Kidney epithelial cell (primary cell): ENCODE measurements around the gene TMEM218. TPM values are rescaled to one million over a fixed set of nuclear protein-coding genes. Genes with fewer than 3 reads are reported as not detected.

ENCODE experiments used
- DNase-seq: peaks from one replicate; pipeline ENCODE4 v3.0.0-alpha.2; 2010; ENCODE audit warnings: low read depth
- H3K27me3 ChIP-seq: 2 replicates; pipeline ENCODE4 v1.6.0; 2011; ENCODE audit warnings: low read length; ENCODE audit not compliant: control insufficient read depth, insufficient read depth
- H3K36me3 ChIP-seq: 2 replicates; pipeline ENCODE4 v1.5.1; 2011; ENCODE audit warnings: low read length; ENCODE audit not compliant: control insufficient read depth, insufficient read depth
- H3K4me3 ChIP-seq: 2 replicates; pipeline ENCODE4 v1.5.1; 2011; ENCODE audit warnings: low read depth, mild to moderate bottlenecking, control low read depth, low read length
- total RNA-seq: library from RNA; depleted of rRNA; stranded (reverse); fragments of >200 nt; gene quantifications from 2 replicates; pipeline ENCODE4 v1.2.3, GENCODE V29; 2015
- TF ChIP-seq, protein P1 (sequence below): IDR thresholded peaks from 2 replicates; pipeline ENCODE4 v1.5.1; 2011; ENCODE audit warnings: mild to moderate bottlenecking, moderate library complexity, low read length, control low read depth, inconsistent platforms; ENCODE audit not compliant: insufficient read depth, poor library complexity, severe bottlenecking

Gene TMEM218
- total RNA-seq, 1 donor from 2014 or later: 19.6 TPM

DNA sequence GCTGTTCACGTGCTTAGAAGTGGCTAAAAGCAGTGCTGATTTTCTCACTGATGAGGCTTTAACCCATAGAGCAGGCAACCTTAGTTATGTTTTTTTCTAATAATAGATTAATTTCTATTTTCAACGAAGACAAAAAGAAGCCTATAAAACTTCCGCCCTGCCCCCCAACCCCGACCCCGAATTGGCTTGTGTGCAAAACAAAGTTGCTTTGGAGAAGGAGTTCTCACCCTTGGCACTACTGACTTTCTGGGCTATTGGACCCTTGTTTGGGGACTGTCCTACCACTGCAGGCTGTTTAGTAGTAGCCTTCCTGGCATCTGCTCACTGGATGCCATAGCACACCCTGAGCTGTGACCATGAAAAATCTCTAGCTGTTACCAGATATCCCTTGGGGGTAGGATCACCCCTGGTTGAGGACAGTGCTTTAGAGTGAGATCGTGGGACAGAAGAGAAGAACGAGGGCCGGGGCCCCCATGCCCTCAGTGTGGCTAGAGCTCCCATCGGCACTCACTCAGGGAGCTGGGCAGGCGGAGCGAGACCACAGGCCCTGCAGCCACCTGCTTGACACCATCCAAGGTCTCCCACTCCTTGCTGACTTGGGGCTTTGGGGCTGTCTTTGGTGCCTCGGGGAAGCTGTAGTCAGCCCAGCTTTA is 31.4 kb downstream of the TMEM218 start:
- no peak for DNase-seq
- H3K36me3 ChIP-seq: no peaks in the 10 kb centered on the region
- no peak overlapping the region for H3K4me3 ChIP-seq
- H3K27me3 ChIP-seq: no peaks in the 10 kb centered on the region
- TF ChIP-seq, protein P1, sequence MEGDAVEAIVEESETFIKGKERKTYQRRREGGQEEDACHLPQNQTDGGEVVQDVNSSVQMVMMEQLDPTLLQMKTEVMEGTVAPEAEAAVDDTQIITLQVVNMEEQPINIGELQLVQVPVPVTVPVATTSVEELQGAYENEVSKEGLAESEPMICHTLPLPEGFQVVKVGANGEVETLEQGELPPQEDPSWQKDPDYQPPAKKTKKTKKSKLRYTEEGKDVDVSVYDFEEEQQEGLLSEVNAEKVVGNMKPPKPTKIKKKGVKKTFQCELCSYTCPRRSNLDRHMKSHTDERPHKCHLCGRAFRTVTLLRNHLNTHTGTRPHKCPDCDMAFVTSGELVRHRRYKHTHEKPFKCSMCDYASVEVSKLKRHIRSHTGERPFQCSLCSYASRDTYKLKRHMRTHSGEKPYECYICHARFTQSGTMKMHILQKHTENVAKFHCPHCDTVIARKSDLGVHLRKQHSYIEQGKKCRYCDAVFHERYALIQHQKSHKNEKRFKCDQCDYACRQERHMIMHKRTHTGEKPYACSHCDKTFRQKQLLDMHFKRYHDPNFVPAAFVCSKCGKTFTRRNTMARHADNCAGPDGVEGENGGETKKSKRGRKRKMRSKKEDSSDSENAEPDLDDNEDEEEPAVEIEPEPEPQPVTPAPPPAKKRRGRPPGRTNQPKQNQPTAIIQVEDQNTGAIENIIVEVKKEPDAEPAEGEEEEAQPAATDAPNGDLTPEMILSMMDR: no peak

DNA sequence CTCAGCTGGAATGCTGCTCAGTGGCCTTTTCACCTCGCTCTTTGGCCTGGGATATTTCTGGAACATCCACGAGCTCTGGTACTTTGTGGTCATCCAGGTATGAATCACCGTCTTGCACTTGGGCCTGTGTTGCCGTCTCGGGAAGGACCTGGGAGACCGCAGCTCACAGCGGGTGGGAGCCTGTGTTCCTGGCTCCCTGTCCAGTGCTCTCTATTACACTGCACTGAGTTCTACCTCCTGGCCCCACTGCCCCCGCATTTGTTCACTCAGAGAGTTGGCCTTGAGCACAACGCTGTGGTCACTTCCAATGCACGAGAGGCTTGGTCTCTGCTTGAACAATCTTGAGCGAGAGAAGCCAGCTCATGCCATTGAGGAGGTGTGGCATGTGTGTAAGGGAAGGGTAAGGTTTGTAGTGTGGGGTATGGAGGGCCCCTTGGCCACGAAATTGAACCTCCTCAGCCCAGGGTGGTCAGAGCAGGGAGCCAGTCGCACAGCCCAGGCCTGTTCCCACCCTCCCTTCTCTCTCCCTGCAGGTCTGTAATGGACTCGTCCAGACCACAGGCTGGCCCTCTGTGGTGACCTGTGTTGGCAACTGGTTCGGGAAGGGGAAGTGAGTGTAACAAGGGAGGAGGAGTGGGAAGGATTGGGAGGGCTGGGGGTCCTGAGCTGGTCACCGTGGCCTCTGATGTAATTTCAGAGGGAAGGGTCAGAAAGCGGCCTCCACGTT is 32.1 kb downstream of the TMEM218 start:
- H3K4me3 ChIP-seq: no peak overlapping the region
- DNase-seq: no peak
- H3K27me3 ChIP-seq: no peaks in the 10 kb centered on the region
- TF ChIP-seq, protein P1: no peak
- H3K36me3 ChIP-seq: no peaks in the 10 kb centered on the region

DNA sequence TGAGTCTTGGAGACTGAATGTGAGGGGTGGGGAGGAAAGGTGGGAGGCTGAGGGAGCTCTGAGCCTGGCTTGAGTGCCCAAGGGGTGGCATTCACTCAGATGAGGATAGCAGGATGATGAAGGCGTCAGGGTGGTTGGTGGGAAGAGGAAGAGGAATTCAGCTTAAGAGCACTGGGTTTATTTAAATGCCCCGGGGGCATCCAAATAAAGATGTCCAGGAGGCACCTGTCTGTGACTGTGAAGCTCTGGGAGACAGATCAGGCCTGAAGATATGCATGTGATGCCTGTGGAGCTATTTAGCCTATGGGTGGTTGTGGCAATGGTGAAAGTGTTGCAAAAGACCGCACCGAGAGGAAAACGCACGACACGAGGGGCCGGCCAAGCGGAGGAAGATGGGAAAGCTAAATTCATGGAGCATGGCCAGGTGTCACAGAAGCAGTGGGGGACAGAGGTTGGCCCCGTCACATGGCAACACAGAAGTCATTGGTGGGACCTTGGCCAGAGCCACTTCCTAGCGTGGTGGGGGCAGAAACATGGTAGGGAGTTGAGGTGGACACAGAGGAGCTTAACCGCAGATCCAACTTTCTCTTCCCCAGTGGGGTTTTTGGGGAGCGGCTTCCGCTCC is 32.8 kb downstream of the TMEM218 start:
- TF ChIP-seq, protein P1: no peak
- DNase-seq: no peak

DNA sequence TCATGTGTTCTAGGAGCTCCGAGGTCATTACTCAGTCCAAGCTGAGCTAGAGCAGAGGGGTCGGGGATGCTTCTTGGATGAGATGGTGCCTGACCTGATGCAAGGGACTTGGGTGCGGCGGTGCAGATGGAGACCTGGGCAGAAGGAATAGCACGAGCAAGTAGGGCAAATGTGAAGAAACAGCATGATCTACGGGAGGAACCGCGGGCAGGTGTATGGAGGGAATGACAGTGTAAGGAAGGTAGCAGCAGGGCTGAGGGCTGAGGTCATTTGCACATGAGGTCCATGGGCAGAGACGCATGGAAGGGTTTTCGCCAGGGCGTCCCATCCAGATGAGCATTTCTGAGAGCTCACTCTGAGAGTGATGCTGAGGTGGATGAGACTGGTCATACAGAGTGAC is 33.4 kb downstream of the TMEM218 start:
- TF ChIP-seq, protein P1: no peak
- Histone ChIP-seq H3K36me3 (no peaks in the 10 kb centered on the region), H3K4me3 (no peak overlapping the region), H3K27me3 (no peaks in the 10 kb centered on the region)
- DNase-seq: no peak

More for the DNA sequence above, 32.8 kb downstream of the TMEM218 start:
- no peaks in the 10 kb centered on the region for H3K27me3 ChIP-seq
- H3K4me3 ChIP-seq: no peak overlapping the region
- H3K36me3 ChIP-seq: no peaks in the 10 kb centered on the region

DNA sequence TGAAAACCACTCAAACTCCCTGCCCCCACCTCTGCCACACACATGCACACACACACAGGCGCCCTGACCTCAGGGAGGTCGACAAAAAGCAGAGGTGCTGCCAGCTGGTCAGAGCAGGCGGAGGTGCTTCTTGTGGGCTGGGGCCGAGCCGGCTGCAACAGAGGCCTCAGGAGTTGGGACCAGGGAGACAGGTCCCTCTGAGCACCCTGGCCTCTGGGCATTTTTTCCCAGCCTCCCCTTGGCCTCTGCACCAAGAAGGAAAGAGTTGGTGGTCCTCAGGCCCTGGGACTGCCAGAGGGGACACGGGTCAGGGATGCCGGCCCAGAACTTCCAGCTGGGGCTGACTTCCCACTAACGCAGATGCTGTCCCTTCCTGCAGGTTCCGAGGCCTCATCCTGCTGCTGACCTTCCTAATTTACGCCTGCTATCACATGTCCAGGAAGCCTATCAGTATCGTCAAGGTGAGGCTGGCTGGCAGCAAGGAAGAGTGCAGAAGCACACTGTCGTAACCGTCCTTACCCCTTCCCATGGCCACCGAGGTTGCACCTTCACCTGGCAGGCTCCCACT is 35.0 kb downstream of the TMEM218 start:
- H3K27me3 ChIP-seq: no peaks in the 10 kb centered on the region
- TF ChIP-seq, protein P1: no peak
- no peaks in the 10 kb centered on the region for H3K36me3 ChIP-seq

More for the DNA sequence above, 35.0 kb downstream of the TMEM218 start:
- no peak for DNase-seq
- H3K4me3 ChIP-seq: no peak overlapping the region
